Measurements from ENCODE around the gene ZNF487. TPM values are rescaled to one million over a fixed set of nuclear protein-coding genes. Genes with fewer than 3 reads are reported as not detected.
"Not testable (repeated sequence)": the region's sequence is repeated elsewhere in the genome, so short reads cannot be mapped to it uniquely, and the experiment has no call there.

ZNF487 gene
- total RNA-seq, 3 donors from 2014 or later = 1.3 to 3.8 (median 1.6) TPM

DNA sequence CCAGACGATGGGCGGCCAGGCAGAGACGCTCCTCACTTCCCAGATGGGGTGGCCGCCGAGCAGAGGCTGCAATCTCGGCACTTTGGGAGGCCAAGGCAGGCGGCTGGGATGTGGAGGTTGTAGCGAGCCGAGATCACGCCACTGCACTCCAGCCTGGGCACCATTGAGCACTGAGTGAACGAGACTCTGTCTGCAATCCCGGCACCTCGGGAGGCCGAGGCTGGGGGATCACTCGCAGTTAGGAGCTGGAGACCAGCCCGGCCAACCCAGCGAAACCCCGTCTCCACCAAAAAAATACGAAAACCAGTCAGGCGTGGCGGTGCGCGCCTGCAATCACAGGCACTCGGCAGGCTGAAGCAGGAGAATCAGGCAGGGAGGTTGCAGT is 28.8 kb downstream of the ZNF487 start:
- H3K4me1 Mint-ChIP-seq (ENCODE audit: low read depth); ATAC-seq; H3K9me3 Mint-ChIP-seq; DNase-seq; H3K4me3 Mint-ChIP-seq; H3K36me3 Mint-ChIP-seq (ENCODE audit: insufficient read depth); H3K27me3 Mint-ChIP-seq (ENCODE audit: low read depth): not testable (repeated sequence)

DNA sequence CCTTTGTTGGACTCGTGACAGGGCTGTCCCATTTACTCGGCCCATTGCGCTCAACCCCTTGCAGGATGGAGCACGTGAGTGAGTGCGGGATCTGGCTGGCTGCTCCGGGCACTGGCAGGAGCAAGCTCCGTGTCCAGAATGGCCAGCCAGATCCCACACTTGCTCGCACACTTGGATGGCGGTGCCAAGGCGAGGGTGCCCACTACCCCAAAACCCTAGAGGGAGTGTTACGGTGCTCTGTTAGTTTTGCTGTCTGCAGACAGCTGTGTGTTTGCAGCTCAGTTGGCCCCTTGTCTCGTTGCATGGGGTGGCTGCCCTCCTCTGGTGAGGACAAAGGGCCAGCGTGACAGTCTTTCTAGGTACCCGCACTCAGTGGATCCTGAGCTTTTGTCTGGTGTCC is 34.2 kb downstream of the ZNF487 start:
- Mint-ChIP-seq H3K27me3 (ENCODE audit: low read depth) (no peaks in the 10 kb centered on the region), H3K4me3 (no peak overlapping the region), H3K4me1 (ENCODE audit: low read depth) (no peaks in the 10 kb centered on the region), H3K36me3 (ENCODE audit: insufficient read depth) (peaks cover 2% of the 10 kb centered on the region), H3K9me3 (no peaks in the 10 kb centered on the region)
- no peak for DNase-seq
- no peak for ATAC-seq

DNA sequence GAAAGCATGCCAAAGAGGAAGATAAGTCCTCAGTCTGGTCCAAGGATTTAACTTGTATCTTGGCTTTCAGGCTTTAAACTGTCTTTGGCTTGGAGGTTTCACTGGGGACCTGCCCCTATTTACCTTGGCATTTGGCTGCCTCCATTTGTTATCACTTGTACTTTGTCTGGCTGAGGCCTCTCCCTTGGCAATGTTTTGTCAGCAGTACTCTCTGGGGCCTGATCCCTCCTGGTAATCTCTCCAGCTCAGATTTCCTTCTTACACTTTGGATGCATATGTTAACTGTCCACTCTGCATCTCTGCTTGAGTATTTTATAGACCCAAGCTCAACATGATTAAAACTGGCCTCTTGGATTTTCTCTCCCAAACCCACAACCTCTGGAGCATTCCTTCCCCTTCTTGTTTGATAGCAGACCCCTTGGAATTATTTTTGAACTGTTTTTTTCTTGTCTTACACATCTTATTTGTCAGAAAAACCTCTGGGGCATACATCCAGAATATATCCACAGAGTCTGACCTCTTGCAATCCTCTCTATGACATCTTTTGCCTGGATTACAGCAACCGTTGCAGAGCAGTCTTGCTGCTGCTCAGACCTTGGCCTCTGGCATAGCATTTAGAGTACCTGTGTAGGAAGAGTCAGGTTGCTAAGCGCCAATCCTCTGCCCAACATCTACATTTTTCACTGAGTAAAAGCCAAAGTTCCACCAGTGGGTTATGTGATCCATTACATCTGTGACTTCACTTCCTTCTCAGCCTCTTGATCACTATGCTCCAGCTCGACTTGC is 35.2 kb downstream of the ZNF487 start:
- DNase-seq (no peak), ATAC-seq (no peak)
- Mint-ChIP-seq H3K9me3 (no peaks in the 10 kb centered on the region), H3K4me1 (ENCODE audit: low read depth) (no peaks in the 10 kb centered on the region), H3K36me3 (ENCODE audit: insufficient read depth) (peaks cover 7% of the 10 kb centered on the region), H3K27me3 (ENCODE audit: low read depth) (no peaks in the 10 kb centered on the region), H3K4me3 (no peak overlapping the region)

DNA sequence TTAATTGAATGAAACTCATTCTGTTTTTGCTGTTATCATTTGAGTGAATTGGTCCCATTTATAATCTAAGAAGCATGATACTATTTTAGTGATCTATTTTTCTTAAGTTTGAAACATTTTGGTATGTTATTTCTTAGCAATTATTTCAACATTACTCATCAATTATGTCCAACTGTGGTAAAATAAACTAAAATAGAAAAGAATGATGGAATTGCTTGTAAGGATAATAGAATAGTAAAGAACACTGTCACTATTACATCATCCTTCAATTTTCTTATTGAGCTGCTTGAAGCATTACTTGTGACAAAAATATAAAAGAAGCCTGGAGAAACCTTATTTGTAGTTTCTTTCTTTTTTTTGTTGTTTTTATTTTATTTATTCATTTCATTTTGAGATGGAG is 42.4 kb downstream of the ZNF487 start:
- no peaks in the 10 kb centered on the region for H3K4me1 Mint-ChIP-seq (ENCODE audit: low read depth)
- peaks cover 20% of the 10 kb centered on the region for H3K36me3 Mint-ChIP-seq (ENCODE audit: insufficient read depth)
- no peak for ATAC-seq

DNA sequence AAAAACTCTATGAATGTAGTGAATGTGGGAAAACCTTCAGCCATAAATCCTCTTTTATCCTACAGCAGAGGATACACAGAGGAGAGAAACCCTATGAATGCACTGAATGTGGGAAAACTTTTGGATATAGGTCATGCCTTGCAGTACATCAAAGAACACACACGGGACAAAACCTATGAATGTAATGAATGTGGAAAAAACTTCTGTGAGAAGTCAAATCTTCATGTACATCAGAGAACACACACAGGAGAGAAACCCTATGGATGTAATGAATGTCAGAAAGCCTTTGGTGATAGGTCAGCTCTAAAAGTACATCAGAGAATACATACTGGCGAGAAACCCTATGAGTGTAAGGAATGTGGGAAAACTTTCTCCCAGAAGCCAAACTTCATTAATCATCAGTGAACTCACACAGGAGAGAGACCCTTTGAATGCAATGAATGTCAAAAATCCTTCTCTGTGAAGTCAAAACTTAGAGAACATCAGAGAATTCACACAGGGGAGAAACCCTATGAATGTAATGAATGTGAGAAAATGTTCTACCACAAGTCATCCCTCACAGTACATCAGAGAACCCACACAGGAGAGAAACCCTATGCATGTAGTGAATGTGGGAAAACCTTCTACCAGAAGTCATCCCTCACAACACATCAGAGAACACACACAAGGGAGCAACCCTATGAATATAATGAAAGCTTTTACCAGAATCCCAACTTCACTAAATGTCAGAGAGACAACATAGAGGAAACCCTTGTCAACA is 45.6 kb downstream of the ZNF487 start:
- Mint-ChIP-seq H3K9me3 (peaks cover 21% of the 10 kb centered on the region), H3K4me1 (ENCODE audit: low read depth) (no peaks in the 10 kb centered on the region)
- no peak for ATAC-seq

More for the DNA sequence above, 42.4 kb downstream of the ZNF487 start:
- Mint-ChIP-seq H3K9me3 (peaks cover 17% of the 10 kb centered on the region), H3K4me3 (no peak overlapping the region), H3K27me3 (ENCODE audit: low read depth) (no peaks in the 10 kb centered on the region)
- no peak for DNase-seq

DNA sequence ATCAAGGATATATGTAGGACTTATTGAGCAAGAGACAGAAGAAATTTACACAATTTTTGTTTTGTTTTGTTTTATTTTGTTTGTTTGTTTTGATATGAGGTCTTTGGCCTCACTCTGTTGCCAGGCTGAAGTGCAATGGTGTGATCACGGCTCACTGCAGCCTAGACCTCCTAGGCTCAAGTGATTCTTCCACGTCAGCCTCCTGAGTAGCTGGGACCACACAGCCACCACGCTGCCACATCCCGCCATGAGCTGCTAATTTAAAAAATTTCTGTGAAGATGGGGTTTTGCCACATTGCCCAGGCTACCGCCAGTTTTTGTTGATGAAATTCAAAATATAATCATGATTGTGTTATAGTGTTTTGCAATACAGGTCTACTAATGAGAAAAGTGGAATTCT is 54.9 kb downstream of the ZNF487 start:
- H3K4me3 Mint-ChIP-seq = no peak overlapping the region
- no peaks in the 10 kb centered on the region for H3K4me1 Mint-ChIP-seq (ENCODE audit: low read depth)
- peaks cover 3% of the 10 kb centered on the region for H3K36me3 Mint-ChIP-seq (ENCODE audit: insufficient read depth)
- ATAC-seq (no peak), DNase-seq (no peak)
- peaks cover 4% of the 10 kb centered on the region for H3K9me3 Mint-ChIP-seq
- no peaks in the 10 kb centered on the region for H3K27me3 Mint-ChIP-seq (ENCODE audit: low read depth)

More for the DNA sequence above, 45.6 kb downstream of the ZNF487 start:
- Mint-ChIP-seq H3K27me3 (ENCODE audit: low read depth) (no peaks in the 10 kb centered on the region), H3K36me3 (ENCODE audit: insufficient read depth) (peaks cover 20% of the 10 kb centered on the region), H3K4me3 (no peak overlapping the region)
- no peak for DNase-seq

DNA sequence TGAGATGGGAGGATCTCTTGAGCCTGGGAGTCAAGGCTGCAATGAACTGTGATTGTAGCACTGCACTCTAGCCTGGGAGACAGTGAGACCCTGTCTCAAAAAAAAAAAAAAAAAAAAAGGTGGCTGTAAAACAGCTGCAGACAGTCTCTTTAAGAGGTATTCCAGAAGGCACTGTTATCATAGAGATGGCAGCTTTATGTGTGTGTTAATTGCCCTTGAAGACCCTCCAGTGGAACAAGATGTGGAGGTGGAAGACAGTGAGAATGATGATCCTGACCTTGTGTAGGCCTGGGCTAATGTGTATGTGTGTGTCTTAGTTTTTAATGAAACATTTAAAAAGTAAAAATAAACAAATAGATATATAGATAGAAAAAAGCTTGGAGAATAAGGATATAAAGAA is 66.0 kb downstream of the ZNF487 start:
- ATAC-seq (no peak), DNase-seq (no peak)
- H3K9me3 Mint-ChIP-seq = no peaks in the 10 kb centered on the region
- H3K36me3 Mint-ChIP-seq (ENCODE audit: insufficient read depth) = peaks cover 6% of the 10 kb centered on the region
- H3K4me1 Mint-ChIP-seq (ENCODE audit: low read depth) = no peaks in the 10 kb centered on the region
- H3K4me3 Mint-ChIP-seq = no peak overlapping the region
- H3K27me3 Mint-ChIP-seq (ENCODE audit: low read depth) = no peaks in the 10 kb centered on the region

DNA sequence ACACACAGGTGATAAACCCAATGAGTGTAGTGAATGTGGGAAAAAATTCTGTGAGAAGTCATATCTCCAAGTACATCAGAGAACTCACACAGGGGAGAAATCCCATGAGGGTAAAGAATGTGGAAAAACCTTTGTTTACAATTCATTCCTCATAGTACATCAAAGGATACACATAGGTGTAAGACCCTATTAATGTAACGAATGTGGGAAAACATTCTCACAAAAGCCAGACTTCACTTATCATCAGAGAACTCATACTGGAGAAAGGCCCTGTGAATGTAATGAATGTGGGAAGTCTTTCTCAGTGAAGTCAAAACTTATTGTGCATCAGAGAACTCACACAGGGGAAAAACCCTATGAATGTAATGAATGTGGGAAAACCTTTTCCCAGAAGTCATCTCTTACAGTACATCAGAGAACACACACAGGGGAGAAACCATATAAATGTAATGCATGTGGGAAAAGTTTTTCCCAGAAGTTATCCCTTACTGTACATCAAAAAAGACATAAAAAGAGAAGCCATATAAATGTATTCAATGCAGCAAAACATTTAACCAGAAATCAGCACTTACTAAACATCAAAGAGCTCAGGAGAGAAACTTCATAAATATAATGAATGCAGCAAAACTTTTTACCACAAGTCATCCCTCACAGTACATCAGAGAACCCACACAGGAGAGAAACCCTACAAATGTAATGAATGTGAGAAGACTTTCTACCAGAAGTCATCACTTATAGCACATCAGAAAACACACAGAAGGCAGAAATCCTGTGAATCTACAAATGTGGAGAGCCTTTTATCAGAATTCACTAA is 87.7 kb downstream of the ZNF487 start:
- peaks cover 12% of the 10 kb centered on the region for H3K36me3 Mint-ChIP-seq (ENCODE audit: insufficient read depth)
- no peaks in the 10 kb centered on the region for H3K4me1 Mint-ChIP-seq (ENCODE audit: low read depth)
- no peaks in the 10 kb centered on the region for H3K27me3 Mint-ChIP-seq (ENCODE audit: low read depth)
- ATAC-seq = no peak
- no peak overlapping the region for H3K4me3 Mint-ChIP-seq
- no peak for DNase-seq
- H3K9me3 Mint-ChIP-seq = peaks cover 70% of the 10 kb centered on the region

Other genes with a start within 250 kb of the ZNF487 start
- under 1 TPM; 0.29 to 0.60 (median 0.38) TPM for gene RASGEF1A, start 170.0 kb upstream of the ZNF487 start, total RNA-seq
- gene FXYD4, start 65.5 kb upstream of the ZNF487 start, total RNA-seq = not detected
- 100 to 1,000 TPM; 531 to 572 (median 556) TPM for gene HNRNPF, start 27.9 kb upstream of the ZNF487 start, total RNA-seq
- 1 to 10 TPM; 6.7 to 8.9 (median 8.3) TPM for gene ZNF239, start 137.5 kb downstream of the ZNF487 start, total RNA-seq
- 10 to 100 TPM in 1 of 3 donors, 1 to 10 TPM in 2; 7.7 to 10.1 (median 8.0) TPM for gene ZNF485, start 169.3 kb downstream of the ZNF487 start, total RNA-seq
- gene ZNF32, start 211.8 kb downstream of the ZNF487 start, total RNA-seq = 10 to 100 TPM; 17.8 to 23.6 (median 22.4) TPM